ENCODE measurements around the gene VAV3. TPM values are rescaled to one million over a fixed set of nuclear protein-coding genes. Genes with fewer than 3 reads are reported as not detected.

The VAV3 gene
- total and polyA plus RNA-seq, 2 of the 13 experiments (the other 11 are each of a cell fraction or from before 2014, with no cell fraction given): 15.9 to 29.8 TPM

DNA sequence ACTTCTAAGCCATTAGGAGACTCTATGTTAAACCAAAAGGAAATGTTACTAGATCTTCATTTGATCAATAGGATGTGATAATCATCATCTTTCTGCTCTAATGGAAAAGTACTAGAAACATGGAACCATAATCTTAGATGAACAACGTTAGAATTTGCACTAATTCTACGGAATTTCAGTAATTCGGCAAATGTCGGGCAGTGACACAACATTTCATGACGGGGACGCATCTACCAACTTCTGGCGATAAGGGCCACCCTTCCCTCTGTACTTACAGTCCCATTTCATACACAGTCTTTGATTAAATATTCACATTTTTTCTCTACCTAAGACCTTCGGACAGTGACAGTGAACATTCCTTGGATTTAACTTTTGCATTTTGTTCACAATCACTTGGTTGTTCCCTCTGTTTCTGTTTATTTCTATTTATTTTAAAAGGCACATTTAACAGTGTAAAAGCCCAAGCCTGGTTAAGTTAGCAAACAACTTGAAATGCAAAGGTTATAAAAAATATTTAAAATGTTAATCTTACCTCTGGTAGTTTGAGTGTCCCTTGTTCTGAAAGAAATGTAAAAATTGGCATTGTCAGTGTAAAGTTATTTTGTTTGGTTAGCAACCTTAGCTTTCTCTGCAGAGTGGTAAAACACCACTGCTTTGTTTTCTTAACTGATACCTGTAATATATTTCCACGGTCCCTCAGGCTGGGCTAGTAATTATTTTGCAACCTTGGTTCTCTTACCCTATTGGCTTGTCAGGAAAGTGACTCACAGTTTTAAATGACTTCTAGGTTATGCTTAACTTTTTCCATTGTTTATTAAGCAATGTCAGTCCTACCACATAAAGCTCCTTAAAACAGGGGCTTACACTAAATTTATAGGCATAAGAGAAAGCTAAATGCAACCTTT, 276.9 kb downstream of the VAV3 start (continued):
- TF ChIP-seq, protein P1, sequence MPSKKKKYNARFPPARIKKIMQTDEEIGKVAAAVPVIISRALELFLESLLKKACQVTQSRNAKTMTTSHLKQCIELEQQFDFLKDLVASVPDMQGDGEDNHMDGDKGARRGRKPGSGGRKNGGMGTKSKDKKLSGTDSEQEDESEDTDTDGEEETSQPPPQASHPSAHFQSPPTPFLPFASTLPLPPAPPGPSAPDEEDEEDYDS (CRISPR knock-in tag; IDR thresholded peaks at IDR 0.05): peak; percentile 81
- TF ChIP-seq ZSCAN12 (CRISPR knock-in tag; IDR thresholded peaks at IDR 0.05): no peak
- no peak for TF ChIP-seq JARID2 (CRISPR knock-in tag; IDR thresholded peaks at IDR 0.05; ENCODE audit: insufficient replicate concordance)
- TF ChIP-seq ZNF33B (CRISPR knock-in tag; IDR thresholded peaks at IDR 0.05): no peak
- TF ChIP-seq MXD1 (CRISPR knock-in tag; IDR thresholded peaks at IDR 0.05): no peak
- peak; percentile 50; the same call in 1 of the 2 replicates for TF ChIP-seq SOX5 (CRISPR knock-in tag; IDR thresholded peaks at IDR 0.05; ENCODE audit: borderline replicate concordance)
- TF ChIP-seq, protein P2, sequence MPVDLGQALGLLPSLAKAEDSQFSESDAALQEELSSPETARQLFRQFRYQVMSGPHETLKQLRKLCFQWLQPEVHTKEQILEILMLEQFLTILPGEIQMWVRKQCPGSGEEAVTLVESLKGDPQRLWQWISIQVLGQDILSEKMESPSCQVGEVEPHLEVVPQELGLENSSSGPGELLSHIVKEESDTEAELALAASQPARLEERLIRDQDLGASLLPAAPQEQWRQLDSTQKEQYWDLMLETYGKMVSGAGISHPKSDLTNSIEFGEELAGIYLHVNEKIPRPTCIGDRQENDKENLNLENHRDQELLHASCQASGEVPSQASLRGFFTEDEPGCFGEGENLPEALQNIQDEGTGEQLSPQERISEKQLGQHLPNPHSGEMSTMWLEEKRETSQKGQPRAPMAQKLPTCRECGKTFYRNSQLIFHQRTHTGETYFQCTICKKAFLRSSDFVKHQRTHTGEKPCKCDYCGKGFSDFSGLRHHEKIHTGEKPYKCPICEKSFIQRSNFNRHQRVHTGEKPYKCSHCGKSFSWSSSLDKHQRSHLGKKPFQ (CRISPR knock-in tag; IDR thresholded peaks at IDR 0.05; ENCODE audit: insufficient replicate concordance): no peak
- no peak for TF ChIP-seq CBX5 (CRISPR knock-in tag; IDR thresholded peaks at IDR 0.05; ENCODE audit: borderline replicate concordance)
- no peak for TF ChIP-seq KDM5A (IDR thresholded peaks at IDR 0.05; ENCODE audit: borderline replicate concordance, low read length)
- no peak for TF ChIP-seq ZMYM3 (CRISPR knock-in tag; IDR thresholded peaks at IDR 0.05)
- TF ChIP-seq ZNF562 (CRISPR knock-in tag; IDR thresholded peaks at IDR 0.05; ENCODE audit: borderline replicate concordance): no peak
- TF ChIP-seq ATF7-NPFF (CRISPR knock-in tag; IDR thresholded peaks at IDR 0.05; ENCODE audit: low read depth): no peak
- no peak for TF ChIP-seq ZNF180 (CRISPR knock-in tag; IDR thresholded peaks at IDR 0.05; ENCODE audit: borderline replicate concordance, low read depth)
- no peak for TF ChIP-seq GTF2F1 (IDR thresholded peaks at IDR 0.05; ENCODE audit: low read length)
- TF ChIP-seq, protein P3, sequence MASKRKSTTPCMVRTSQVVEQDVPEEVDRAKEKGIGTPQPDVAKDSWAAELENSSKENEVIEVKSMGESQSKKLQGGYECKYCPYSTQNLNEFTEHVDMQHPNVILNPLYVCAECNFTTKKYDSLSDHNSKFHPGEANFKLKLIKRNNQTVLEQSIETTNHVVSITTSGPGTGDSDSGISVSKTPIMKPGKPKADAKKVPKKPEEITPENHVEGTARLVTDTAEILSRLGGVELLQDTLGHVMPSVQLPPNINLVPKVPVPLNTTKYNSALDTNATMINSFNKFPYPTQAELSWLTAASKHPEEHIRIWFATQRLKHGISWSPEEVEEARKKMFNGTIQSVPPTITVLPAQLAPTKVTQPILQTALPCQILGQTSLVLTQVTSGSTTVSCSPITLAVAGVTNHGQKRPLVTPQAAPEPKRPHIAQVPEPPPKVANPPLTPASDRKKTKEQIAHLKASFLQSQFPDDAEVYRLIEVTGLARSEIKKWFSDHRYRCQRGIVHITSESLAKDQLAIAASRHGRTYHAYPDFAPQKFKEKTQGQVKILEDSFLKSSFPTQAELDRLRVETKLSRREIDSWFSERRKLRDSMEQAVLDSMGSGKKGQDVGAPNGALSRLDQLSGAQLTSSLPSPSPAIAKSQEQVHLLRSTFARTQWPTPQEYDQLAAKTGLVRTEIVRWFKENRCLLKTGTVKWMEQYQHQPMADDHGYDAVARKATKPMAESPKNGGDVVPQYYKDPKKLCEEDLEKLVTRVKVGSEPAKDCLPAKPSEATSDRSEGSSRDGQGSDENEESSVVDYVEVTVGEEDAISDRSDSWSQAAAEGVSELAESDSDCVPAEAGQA (IDR thresholded peaks at IDR 0.05; ENCODE audit: low read depth): no peak
- TF ChIP-seq, protein P3 (CRISPR knock-in tag; IDR thresholded peaks at IDR 0.05; ENCODE audit: borderline replicate concordance): no peak
- TF ChIP-seq ZNF574 (CRISPR knock-in tag; IDR thresholded peaks at IDR 0.05): no peak
- no peak for TF ChIP-seq NCOA2 (CRISPR knock-in tag; IDR thresholded peaks at IDR 0.05)
